ENCODE results near the gene RYR1.
"Not testable (repeated sequence)": the region's sequence is repeated elsewhere in the genome, so short reads cannot be mapped to it uniquely, and the experiment has no call there.

Gene RYR1

GRCh38 chr19:38555200-38555599 lies 121.7 kb downstream of the RYR1 start:
- no peak for DNase-seq (ENCODE audit: low read depth)
- TF ChIP-seq CTCF (IDR thresholded peaks at IDR 0.05; ENCODE audit: low read depth, low read length) = no peak
- no peak for TF ChIP-seq MYC (IDR thresholded peaks at IDR 0.05; ENCODE audit: low read depth, low read length)
- no peak for TF ChIP-seq POLR2A (IDR thresholded peaks at IDR 0.05; ENCODE audit: extremely low read depth, insufficient read length)
- no peak for TF ChIP-seq MAX (IDR thresholded peaks at IDR 0.05; ENCODE audit: low read depth, low read length)

GRCh38 chr19:38556521-38557174 lies 123.2 kb downstream of the RYR1 start:
- DNase-seq (ENCODE audit: low read depth) = peak; percentile 46
- H3K4me3 ChIP-seq (ENCODE audit: low read depth, low read length) = no peak overlapping the region
- TF ChIP-seq POLR2A (IDR thresholded peaks at IDR 0.05; ENCODE audit: extremely low read depth, insufficient read length) (no peak), CTCF (IDR thresholded peaks at IDR 0.05; ENCODE audit: low read depth, low read length) (peak; percentile 31)

More at GRCh38 chr19:38555200-38555599, 121.7 kb downstream of the RYR1 start:
- H3K4me3 ChIP-seq (ENCODE audit: low read depth, low read length) = no peak overlapping the region

DNA sequence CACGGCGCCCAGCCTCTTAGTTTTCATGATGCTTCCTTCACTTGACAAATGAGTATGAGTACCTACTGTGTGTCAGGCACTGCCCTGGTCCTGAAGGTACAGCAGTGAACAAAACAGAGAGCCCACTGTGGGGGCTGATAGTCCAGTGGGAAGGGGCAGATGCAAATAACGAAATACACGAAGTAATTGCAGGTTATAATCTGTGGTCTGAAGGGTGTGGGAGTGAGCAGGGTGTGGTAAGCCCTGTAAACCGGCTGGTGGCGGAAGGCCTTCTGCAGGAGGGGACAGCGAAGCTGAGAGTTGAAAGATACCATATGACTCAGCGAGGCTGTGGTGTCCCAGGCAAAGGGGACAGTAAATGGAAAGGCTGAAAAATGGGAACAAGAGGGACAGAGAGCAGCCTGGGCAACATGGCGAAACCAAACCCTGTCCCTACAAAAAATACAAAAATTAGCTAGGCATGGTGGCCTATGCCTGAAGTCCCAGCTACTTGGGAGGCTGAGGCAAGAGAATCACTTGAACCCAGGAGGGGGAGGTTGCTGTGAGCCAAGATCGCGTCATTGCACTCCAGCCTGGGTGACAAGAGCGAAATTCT lies 123.8 kb downstream of the RYR1 start:
- DNase-seq (ENCODE audit: low read depth) = peak; percentile 89
- H3K4me3 ChIP-seq (ENCODE audit: low read depth, low read length) = no peak overlapping the region
- TF ChIP-seq CTCF (IDR thresholded peaks at IDR 0.05; ENCODE audit: low read depth, low read length) (no peak), MAX (IDR thresholded peaks at IDR 0.05; ENCODE audit: low read depth, low read length) (peak; percentile 9; the same call in 1 of the 2 replicates), MYC (IDR thresholded peaks at IDR 0.05; ENCODE audit: low read depth, low read length) (peak; percentile 41; the same call in 1 of the 2 replicates)

GRCh38 chr19:38558933-38559332 lies 125.4 kb downstream of the RYR1 start:
- not testable (repeated sequence) for DNase-seq (ENCODE audit: low read depth); H3K4me3 ChIP-seq (ENCODE audit: low read depth, low read length)

DNA sequence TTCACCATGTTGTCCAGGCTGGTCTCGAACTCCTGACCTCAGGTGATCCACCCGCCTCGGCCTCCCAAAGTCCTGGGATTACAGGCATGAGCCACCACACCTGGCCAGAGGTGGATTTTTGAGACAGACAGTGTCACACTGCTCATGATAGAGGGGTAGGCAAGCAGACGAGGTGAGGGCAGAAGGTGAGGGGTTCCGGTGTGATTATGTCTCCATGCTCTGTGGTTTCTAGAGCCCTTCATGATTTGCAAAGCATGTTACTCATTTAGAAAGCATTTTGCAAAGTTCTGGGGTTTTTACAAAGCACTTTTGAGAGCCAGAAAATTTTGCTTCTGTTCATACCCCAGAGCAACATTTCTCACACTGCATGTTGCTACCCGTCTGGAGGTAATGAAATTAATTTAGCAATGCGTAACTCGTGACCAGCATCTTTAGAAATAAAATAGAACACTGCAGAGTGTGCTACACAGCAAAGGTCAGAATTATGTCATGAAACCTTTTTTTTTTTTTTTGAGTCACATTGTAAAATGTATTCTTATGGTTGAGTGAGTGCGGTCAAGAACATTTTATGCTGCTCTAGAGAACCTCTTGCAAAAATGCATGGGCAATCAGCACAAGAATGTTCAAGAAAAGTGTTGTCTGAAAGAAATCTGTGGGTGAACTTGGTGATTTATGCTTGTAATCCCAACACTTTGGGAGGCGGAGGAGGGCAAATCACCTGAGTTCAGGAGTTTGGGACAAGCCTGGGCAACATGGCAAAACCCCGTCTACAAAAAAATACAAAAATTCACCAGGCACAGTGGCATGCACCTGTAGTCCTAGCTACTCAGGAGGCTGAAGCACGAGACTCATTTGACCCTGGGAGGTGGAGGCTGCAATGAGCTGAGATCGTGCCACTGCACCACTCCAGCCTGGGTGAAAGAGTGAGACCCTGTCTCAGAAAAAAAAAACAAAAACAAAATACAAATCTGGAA lies 126.2 kb downstream of the RYR1 start:
- H3K4me3 ChIP-seq (ENCODE audit: low read depth, low read length) = no peak overlapping the region
- TF ChIP-seq MAX (IDR thresholded peaks at IDR 0.05; ENCODE audit: low read depth, low read length) (no peak), MYC (IDR thresholded peaks at IDR 0.05; ENCODE audit: low read depth, low read length) (no peak), CTCF (IDR thresholded peaks at IDR 0.05; ENCODE audit: low read depth, low read length) (no peak), POLR2A (IDR thresholded peaks at IDR 0.05; ENCODE audit: extremely low read depth, insufficient read length) (no peak)
- DNase-seq (ENCODE audit: low read depth) = no peak

- H3K4me3 ChIP-seq (ENCODE audit: low read depth, low read length) = no peak overlapping the region
- TF ChIP-seq MAX (IDR thresholded peaks at IDR 0.05; ENCODE audit: low read depth, low read length) (no peak), MYC (IDR thresholded peaks at IDR 0.05; ENCODE audit: low read depth, low read length) (no peak), POLR2A (IDR thresholded peaks at IDR 0.05; ENCODE audit: extremely low read depth, insufficient read length) (no peak), CTCF (IDR thresholded peaks at IDR 0.05; ENCODE audit: low read depth, low read length) (no peak)
- DNase-seq (ENCODE audit: low read depth) = no peak
Measured at GRCh38 chr19:38561053-38561606, 127.6 kb downstream of the RYR1 start.
